ENCODE measurements around the gene NUP133.
"Not testable (repeated sequence)": the region's sequence is repeated elsewhere in the genome, so short reads cannot be mapped to it uniquely, and the experiment has no call there.

NUP133 gene

GRCh38 chr1:229507951-229508822, at the start of gene NUP133:
NUP133 (minus strand) TSS chr1:229508341; CDS start chr1:229508249, 92 bp downstream.
- DNase-seq (ENCODE audit: low read depth), result peak; percentile 95

DNA sequence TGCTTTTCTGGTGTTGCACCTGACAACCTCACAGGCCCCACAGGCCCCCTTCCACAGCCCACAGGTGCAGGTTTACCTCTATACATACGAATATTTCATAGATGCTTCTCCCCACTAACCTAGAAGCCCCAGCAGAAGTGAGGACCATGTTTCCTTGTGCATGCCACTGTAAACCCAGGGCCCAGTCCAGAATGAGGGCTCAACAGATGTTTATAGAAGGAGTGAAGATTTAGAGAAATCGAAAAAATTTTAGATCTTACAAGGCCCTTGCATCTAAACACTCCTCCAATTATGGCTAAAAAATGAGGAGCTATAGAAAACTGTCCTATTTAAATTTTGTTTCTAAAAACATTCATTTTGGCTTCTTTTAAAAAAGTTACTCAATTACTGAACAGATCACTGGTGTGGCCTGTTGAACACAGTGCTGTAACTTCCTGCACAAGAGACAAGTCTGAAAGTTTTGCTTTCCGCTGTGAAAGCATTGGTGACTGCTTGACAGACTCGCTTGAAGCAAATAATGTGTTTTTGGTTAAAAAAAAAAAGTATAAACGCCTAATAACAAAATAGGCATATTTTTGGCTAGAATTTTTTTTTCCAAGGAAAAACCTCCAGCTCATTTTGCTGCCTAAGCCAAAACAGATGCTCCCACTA, 49.2 kb upstream of the NUP133 start:
- DNase-seq (ENCODE audit: low read depth), result no peak

DNA sequence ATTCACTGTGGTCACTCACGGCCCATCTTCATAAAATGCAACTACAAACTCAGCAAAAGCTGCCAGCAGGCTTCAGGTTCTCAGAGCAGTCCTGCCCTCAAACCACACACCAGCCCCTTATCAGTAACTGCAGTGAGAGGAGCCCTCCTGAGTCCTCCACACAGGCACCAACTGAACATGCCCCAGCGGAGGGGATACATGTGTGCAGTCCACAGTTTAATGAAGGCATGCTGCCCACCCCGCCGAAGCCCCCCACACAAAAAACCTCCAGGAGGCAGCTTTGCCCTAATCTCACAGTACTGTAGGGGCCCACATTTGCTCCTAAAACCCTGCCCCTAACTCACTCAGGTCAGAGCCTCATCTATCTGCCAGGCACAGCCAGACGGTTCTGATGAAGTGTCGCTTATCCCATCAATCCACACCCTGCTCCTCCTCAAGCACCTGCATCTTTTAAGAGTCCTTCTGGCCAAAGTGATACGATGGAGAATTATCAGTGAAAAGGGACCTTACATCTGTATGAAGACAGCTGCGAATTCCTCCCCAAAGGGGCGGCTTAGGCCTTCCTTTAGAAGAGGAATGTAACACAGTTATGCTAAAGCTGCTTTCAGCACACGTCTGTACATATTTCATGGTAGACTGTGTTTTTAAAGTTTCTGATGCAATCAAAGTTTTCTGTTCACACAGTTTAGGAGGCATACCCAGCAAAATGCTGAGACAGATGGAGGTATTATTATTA, 46.9 kb upstream of the NUP133 start:
- no peak for DNase-seq (ENCODE audit: low read depth)

DNA sequence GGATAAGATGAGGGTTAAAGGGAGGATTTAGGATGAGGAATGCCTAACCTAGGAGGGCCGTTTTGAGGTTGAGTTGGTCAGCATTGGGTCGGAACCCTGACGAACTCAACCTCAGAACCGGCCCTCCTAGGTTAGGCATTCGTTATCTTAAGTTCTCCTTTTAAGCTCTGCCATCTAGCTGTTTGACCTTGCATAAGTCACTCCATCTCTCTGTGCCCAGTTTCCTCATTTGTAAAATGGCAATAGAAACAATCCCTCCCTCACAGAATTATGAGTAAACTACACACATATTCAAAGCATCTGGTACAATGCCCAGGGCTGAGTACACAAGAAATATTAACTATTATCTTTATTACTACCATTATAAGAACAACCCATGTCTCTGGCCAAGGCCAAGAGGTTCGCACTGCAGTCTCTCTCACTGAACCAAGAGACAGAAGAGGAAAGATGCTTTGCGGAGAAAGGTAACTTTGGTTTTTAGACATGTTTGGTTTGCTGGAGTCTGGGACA, 45.5 kb upstream of the NUP133 start:
- peak; percentile 1 for DNase-seq (ENCODE audit: low read depth)

- DNase-seq (ENCODE audit: low read depth), result no peak
Measured at GRCh38 chr1:229552732-229553131, 44.6 kb upstream of the NUP133 start.

DNA sequence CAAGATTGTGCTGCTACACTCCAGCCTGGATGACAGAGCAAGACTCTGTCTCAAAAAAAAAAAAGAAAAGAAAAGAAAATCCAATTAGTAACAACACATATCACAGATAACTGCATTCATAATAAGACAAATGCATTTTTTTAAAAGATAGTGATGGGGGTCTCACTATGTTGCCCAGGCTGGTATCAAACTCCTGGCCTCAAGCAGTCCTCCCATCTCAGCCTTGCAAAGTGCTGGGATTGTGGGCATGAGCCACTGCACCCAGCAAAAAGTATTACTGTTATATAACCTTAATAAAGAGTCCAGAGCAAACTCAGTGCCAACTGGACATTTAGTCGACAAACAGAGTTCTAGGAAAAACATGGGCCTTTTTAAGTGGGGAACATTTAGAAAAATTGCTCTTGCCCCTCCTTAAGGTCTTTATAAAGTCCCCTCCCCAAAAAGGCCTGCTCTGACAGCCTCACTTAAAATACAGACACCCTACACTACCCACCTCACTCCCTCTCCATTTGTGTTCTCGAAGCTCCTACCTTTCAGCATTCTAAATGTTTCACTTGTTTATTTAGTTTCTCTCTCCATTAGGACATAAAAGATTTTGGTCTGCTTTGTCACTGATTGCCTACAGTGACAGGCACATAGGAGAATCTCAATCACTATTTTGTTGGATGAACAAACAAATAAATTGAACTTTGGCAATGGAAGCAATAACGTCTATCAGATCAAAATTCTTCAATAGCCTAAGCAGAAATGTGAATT, 42.8 kb upstream of the NUP133 start:
- DNase-seq (ENCODE audit: low read depth), result no peak

- no peak for DNase-seq (ENCODE audit: low read depth)
Measured at GRCh38 chr1:229547542-229547941, 39.4 kb upstream of the NUP133 start.

DNA sequence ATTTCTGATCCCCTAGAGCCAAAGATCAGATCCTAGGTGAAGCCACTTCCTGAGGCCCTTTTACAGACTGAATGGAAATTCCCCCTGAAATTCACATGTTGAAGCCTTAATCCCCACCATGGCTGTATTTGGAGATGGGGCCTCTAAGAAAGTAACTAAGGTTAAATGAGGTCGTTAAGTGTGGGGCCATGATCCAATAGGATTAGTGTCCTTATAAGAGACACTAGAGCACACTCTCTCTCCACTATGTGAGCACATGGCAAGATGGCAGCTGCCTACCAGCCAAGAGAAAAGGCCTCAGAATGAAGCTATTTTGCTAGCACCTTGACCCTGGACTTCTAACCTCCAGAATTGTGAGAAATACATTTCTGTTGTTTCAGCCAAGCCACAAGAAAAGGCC, 36.4 kb upstream of the NUP133 start:
- DNase-seq (ENCODE audit: low read depth), result no peak

- no peak for DNase-seq (ENCODE audit: low read depth)
Measured at GRCh38 chr1:229539863-229540506, 31.8 kb upstream of the NUP133 start.

- no peak for DNase-seq (ENCODE audit: low read depth)
Measured at GRCh38 chr1:229538945-229539344, 30.8 kb upstream of the NUP133 start.

DNA sequence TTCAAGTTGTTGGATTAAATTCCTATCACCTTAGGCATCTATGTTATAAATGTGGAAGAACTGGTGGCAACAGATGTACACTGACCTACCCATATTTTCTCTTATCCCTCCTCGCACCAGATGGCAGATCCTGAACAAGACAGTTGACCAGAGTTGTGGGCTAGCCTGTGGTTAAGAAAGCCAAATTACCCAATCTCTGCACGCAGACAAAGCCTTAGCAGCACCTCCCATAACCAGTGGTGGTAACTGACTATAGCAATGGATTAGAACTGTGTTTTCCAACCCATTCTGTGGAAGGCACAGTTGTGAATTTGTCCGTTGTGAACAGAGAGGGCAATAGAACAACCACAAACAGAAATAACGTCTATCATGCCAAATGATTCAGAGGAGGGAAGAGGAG, 29.8 kb upstream of the NUP133 start:
- no peak for DNase-seq (ENCODE audit: low read depth)

GRCh38 chr1:229536982-229537381, 28.8 kb upstream of the NUP133 start:
- no peak for DNase-seq (ENCODE audit: low read depth)

DNA sequence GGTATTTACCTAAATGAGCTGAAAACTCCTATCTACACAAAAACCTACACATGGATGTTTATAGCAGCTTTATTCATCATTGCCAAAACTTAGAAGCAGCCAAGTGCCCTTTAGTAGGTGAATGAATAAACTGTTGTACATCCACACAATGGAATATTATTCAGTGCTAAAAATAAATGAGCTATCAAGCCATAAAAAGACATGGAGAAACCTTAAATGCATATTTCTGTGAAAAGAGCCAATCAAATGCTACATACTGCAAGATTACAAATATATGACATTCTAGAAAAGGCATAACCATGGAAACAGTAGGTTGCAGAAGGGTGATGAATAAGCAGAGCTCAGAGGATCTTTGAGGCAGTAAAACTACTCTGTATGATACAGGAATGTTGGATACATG, 27.1 kb upstream of the NUP133 start:
- DNase-seq (ENCODE audit: low read depth), result no peak

DNA sequence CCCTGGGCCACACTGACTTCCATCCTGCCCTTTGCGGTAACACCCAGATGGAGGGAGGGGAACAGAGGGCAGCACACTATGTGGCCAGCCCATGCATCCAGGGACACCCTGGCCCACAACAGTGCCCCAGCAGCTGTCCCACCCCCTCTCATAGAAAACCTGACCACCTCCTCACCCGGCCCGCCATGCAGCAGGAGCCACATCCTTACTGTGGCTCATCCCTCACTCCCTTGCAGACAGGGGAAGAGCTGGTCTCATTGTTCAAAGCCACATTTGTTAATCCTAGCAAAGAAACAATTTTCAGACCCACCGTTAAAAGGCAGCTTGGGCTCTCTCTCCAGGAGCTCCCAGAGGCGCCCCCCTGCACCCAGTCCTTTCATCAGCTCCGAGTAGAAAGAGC, 23.2 kb upstream of the NUP133 start:
- no peak for DNase-seq (ENCODE audit: low read depth)

- no peak for DNase-seq (ENCODE audit: low read depth)
Measured at GRCh38 chr1:229529639-229530038, 21.5 kb upstream of the NUP133 start.

DNA sequence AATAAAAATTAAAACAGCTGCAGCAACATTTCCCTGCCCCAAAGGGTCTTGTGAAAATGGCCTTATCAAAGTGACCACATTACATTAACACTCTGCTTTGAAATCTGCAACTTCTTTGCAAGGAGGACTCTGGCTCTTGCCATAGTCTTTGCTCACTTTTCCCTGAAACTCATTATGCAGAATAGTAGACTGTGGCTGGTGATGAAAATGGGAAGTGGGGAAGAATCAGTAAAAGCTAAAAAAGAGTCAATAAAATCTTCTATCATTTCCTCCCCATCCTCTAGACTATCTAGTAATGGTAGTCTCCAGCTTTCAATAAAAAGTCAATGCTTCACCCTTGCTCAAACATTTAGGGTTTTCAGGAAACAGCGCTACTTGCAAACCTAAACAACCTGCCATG, 18.6 kb upstream of the NUP133 start:
- no peak for DNase-seq (ENCODE audit: low read depth)

DNA sequence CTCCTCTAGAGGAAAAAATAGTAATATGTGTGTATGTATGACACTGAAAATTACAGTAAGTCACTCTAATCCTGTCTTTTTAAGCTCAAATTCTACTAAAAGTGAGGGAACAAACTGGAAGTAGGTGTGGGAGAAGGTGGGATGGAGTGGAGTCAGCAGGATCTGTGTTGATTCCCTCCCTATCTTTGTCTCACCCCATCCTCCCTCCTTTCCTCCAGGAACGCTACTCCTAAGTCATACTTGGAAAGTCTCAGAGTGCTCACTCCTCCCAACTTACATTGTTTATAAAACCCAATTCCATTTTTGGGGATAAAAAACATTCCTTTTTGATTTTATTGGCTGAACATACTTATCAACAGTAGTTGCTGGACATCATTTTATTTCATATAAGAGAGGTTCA, 14.9 kb upstream of the NUP133 start:
- DNase-seq (ENCODE audit: low read depth), result no peak

- peak; percentile 69 for DNase-seq (ENCODE audit: low read depth)
Measured at GRCh38 chr1:229514578-229515275, 6.6 kb upstream of the NUP133 start.

DNA sequence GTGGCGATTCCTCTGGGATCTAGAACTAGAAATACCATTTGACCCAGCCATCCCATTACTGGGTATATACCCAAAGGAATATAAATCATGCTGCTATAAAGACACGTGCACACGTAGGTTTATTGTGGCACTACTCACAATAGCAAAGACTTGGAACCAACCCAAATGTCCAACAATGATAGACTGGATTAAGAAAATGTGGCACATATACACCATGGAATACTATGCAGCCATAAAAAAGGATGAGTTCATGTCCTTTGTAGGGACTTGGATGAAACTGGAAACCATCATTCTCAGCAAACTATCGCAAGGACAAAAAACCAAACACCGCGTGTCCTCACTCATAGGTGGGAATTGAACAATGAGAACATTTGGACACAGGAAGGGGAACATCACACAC, 3.5 kb upstream of the NUP133 start:
- not testable (repeated sequence) for DNase-seq (ENCODE audit: low read depth)

GRCh38 chr1:229511201-229511600, 3.1 kb upstream of the NUP133 start:
- DNase-seq (ENCODE audit: low read depth), result not testable (repeated sequence)

- no peak for DNase-seq (ENCODE audit: low read depth)
Measured at GRCh38 chr1:229509576-229509975, 1.4 kb upstream of the NUP133 start.

Data from stromal cell of bone marrow (primary cell).